ENCODE data around the gene OTUD1. TPM values are rescaled to one million over a fixed set of nuclear protein-coding genes. Genes with fewer than 3 reads are reported as not detected.

Gene OTUD1
- total and polyA plus RNA-seq, 2 of the 4 experiments (the other 2 are of a cell fraction) = 1.3 to 1.4 TPM

GRCh38 chr10:23448802-23449570, 10.1 kb downstream of the OTUD1 start:
- Histone ChIP-seq H2AFZ (replicated peaks; ENCODE audit: low read length, poor library complexity) (no peak overlapping the region), H3K56ac (ENCODE audit: extremely low read depth, insufficient read depth, low read length) (no peak overlapping the region), H4K20me1 (ENCODE audit: insufficient read depth, low read length) (no peaks in the 10 kb centered on the region), H2BK20ac (ENCODE audit: low read depth, low read length) (no peak overlapping the region), H3K27me3 (ENCODE audit: control insufficient read depth, insufficient read depth, low read length) (no peaks in the 10 kb centered on the region), H2BK120ac (ENCODE audit: low read depth, low read length) (no peak overlapping the region), H3K9me3 (ENCODE audit: control insufficient read depth, insufficient read depth, low read length) (no peaks in the 10 kb centered on the region), H3K23ac (ENCODE audit: low read depth, low read length) (no peak overlapping the region), H3K9ac (ENCODE audit: low read depth, low read length) (no peak overlapping the region), H3K14ac (replicated peaks; ENCODE audit: low read depth, low read length) (no peak overlapping the region), H3K4me2 (ENCODE audit: low read depth, low read length) (no peak overlapping the region), H3K79me1 (ENCODE audit: low read depth in 1 of 2, low read length in 2 of 2) (no peaks in the 10 kb centered on the region), H3K27ac (ENCODE audit: insufficient read depth, low read length) (no peak overlapping the region), H3K18ac (ENCODE audit: low read depth, low read length) (no peak overlapping the region), H2AK9ac (replicated peaks; ENCODE audit: low read depth, low read length, poor library complexity) (no peak overlapping the region), H2BK5ac (ENCODE audit: low read depth, low read length, poor library complexity, severe bottlenecking) (no peak overlapping the region), H3K4me1 (ENCODE audit: control insufficient read depth, insufficient read depth, low read length) (no peaks in the 10 kb centered on the region), H3K4me3 (ENCODE audit: insufficient read depth, low read depth, low read length) (no peak overlapping the region), H2AK5ac (ENCODE audit: low read depth, low read length) (no peak overlapping the region), H4K8ac (ENCODE audit: low read depth in 2 of 2, low read length in 2 of 2) (no peak overlapping the region), H4K5ac (ENCODE audit: low read depth, low read length) (no peak overlapping the region), H2BK15ac (ENCODE audit: low read depth, low read length) (no peak overlapping the region), H3K9me1 (ENCODE audit: insufficient read depth, low read length) (no peaks in the 10 kb centered on the region), H3K36me3 (ENCODE audit: control insufficient read depth, insufficient read depth, low read length) (no peaks in the 10 kb centered on the region; the same call in 1 of the 2 replicates), H4K91ac (ENCODE audit: insufficient read depth, low read depth, low read length) (no peak overlapping the region), H3K4ac (ENCODE audit: low read depth, low read length) (no peak overlapping the region)
- no peak for TF ChIP-seq CHD1 (IDR thresholded peaks at IDR 0.05; ENCODE audit: low read depth, low read length)
- no peak for TF ChIP-seq RCOR1 (IDR thresholded peaks at IDR 0.05; ENCODE audit: insufficient replicate concordance, low read length)
- TF ChIP-seq MXI1 (IDR thresholded peaks at IDR 0.05; ENCODE audit: borderline replicate concordance, low read depth, low read length) = no peak
- no peak for TF ChIP-seq NFE2L2 (IDR thresholded peaks at IDR 0.05; ENCODE audit: low read depth, low read length)
- no peak for TF ChIP-seq CTCF (conservative IDR thresholded peaks at IDR 0.05; ENCODE audit: low read depth, low read length)
- no peak for TF ChIP-seq FOS (IDR thresholded peaks at IDR 0.05; ENCODE audit: low read depth, low read length)
- in situ Hi-C loops (cut with MboI; ENCODE audit: low sequenced_read_pairs) (no loop called here), intact Hi-C loops (cut with micrococcal nuclease) (no loop called here), dilution Hi-C loops (cut with HindIII; ENCODE audit: low sequenced_read_pairs, unreplicated experiment) (no loop called here)
- 100% methylated on average over 3 of the region's 7 CpGs; no CpG with 5 or more reads in 1 of the 2 experiments for WGBS, 2 experiments (ENCODE audit: extremely low coverage in 2 of 2, insufficient read length in 1 of 2)
- DNase-seq (peak; percentile 12), ATAC-seq (ENCODE audit: low read depth) (no peak; the same call in 1 of the 2 replicates)
- POLR2A ChIA-PET (ENCODE audit: unreplicated experiment) = interaction anchor here (0.6 kb wide), 1 partner anchor 630 kb away, joined by 3 read pairs; no protein-coding TSS in a partner anchor
- BruUV-seq (replicated peaks) = no TSS peak
- CTCF ChIA-PET = no interaction called here

Measured in IMR-90 (cell line).